ENCODE data around the gene ACY1.

The ACY1 gene

GRCh38 chr3:51950899-51951298 lies 32.4 kb upstream of the ACY1 start:
- Histone ChIP-seq H3K4me3 (no peak overlapping the region), H3K27ac (no peak overlapping the region), H3K36me3 (ENCODE audit: insufficient read depth, low read length) (no peaks in the 10 kb centered on the region)

GRCh38 chr3:51953445-51953844 lies 29.9 kb upstream of the ACY1 start:
- Histone ChIP-seq H3K27ac (no peak overlapping the region), H3K9me3 (ENCODE audit: low read depth, low read length) (no peaks in the 10 kb centered on the region), H3K4me3 (no peak overlapping the region), H3K9ac (ENCODE audit: insufficient read length) (no peak overlapping the region), H3K36me3 (ENCODE audit: insufficient read depth, low read length) (no peaks in the 10 kb centered on the region)
- TF ChIP-seq EZH2 (IDR thresholded peaks at IDR 0.05): no peak
- TF ChIP-seq POLR2AphosphoS5 (IDR thresholded peaks at IDR 0.05; ENCODE audit: borderline replicate concordance, low read depth, low read length): no peak
- no peak for TF ChIP-seq FOXP2 (optimal IDR thresholded peaks at IDR 0.05; ENCODE audit: control extremely low read depth, extremely low read length, insufficient read depth)
- DNase-seq (ENCODE audit: low read depth, low spot score): no peak

More at GRCh38 chr3:51950899-51951298, 32.4 kb upstream of the ACY1 start:
- DNase-seq (ENCODE audit: low read depth, low spot score): no peak
- Histone ChIP-seq H3K9me3 (ENCODE audit: low read depth, low read length) (no peaks in the 10 kb centered on the region), H3K9ac (ENCODE audit: insufficient read length) (no peak overlapping the region)
- TF ChIP-seq EZH2 (IDR thresholded peaks at IDR 0.05) (no peak), POLR2AphosphoS5 (IDR thresholded peaks at IDR 0.05; ENCODE audit: borderline replicate concordance, low read depth, low read length) (no peak), FOXP2 (optimal IDR thresholded peaks at IDR 0.05; ENCODE audit: control extremely low read depth, extremely low read length, insufficient read depth) (no peak)

- Histone ChIP-seq H3K36me3 (ENCODE audit: insufficient read depth, low read length) (no peaks in the 10 kb centered on the region), H3K9me3 (ENCODE audit: low read depth, low read length) (no peaks in the 10 kb centered on the region), H3K9ac (ENCODE audit: insufficient read length) (no peak overlapping the region), H3K4me3 (no peak overlapping the region), H3K27ac (no peak overlapping the region)
- no peak for DNase-seq (ENCODE audit: low read depth, low spot score)
- TF ChIP-seq EZH2 (IDR thresholded peaks at IDR 0.05) (no peak), POLR2AphosphoS5 (IDR thresholded peaks at IDR 0.05; ENCODE audit: borderline replicate concordance, low read depth, low read length) (no peak), FOXP2 (optimal IDR thresholded peaks at IDR 0.05; ENCODE audit: control extremely low read depth, extremely low read length, insufficient read depth) (no peak)
Measured at GRCh38 chr3:51954105-51954504, 29.2 kb upstream of the ACY1 start.

- Histone ChIP-seq H3K9me3 (ENCODE audit: low read depth, low read length) (no peaks in the 10 kb centered on the region), H3K27ac (no peak overlapping the region), H3K36me3 (ENCODE audit: insufficient read depth, low read length) (no peaks in the 10 kb centered on the region), H3K4me3 (no peak overlapping the region), H3K9ac (ENCODE audit: insufficient read length) (no peak overlapping the region)
- TF ChIP-seq POLR2AphosphoS5 (IDR thresholded peaks at IDR 0.05; ENCODE audit: borderline replicate concordance, low read depth, low read length): no peak
- TF ChIP-seq FOXP2 (optimal IDR thresholded peaks at IDR 0.05; ENCODE audit: control extremely low read depth, extremely low read length, insufficient read depth): no peak
- no peak for TF ChIP-seq EZH2 (IDR thresholded peaks at IDR 0.05)
- no peak for DNase-seq (ENCODE audit: low read depth, low spot score)
Measured at GRCh38 chr3:51954713-51955112, 28.6 kb upstream of the ACY1 start.

GRCh38 chr3:51955175-51955892 lies 28.0 kb upstream of the ACY1 start, which contains the start of gene GPR62:
Gene GPR62, plus strand, starts transcription at chr3:51955381. Its CDS starts 272 bp downstream, at chr3:51955653.
- no peak within 1 kb of the TSS for H3K9ac ChIP-seq (ENCODE audit: insufficient read length)
- no peaks in the 10 kb centered on the region for H3K9me3 ChIP-seq (ENCODE audit: low read depth, low read length)
- no peak within 1 kb of the TSS for H3K4me3 ChIP-seq
- no peak for DNase-seq (ENCODE audit: low read depth, low spot score)
- no peaks in the 10 kb centered on the region for H3K36me3 ChIP-seq (ENCODE audit: insufficient read depth, low read length)
- H3K27ac ChIP-seq: no peak within 1 kb of the TSS
- TF ChIP-seq EZH2 (IDR thresholded peaks at IDR 0.05): no peak
- no peak for TF ChIP-seq POLR2AphosphoS5 (IDR thresholded peaks at IDR 0.05; ENCODE audit: borderline replicate concordance, low read depth, low read length)
- no peak for TF ChIP-seq FOXP2 (optimal IDR thresholded peaks at IDR 0.05; ENCODE audit: control extremely low read depth, extremely low read length, insufficient read depth)

- TF ChIP-seq FOXP2 (optimal IDR thresholded peaks at IDR 0.05; ENCODE audit: control extremely low read depth, extremely low read length, insufficient read depth) (no peak), EZH2 (IDR thresholded peaks at IDR 0.05) (no peak), POLR2AphosphoS5 (IDR thresholded peaks at IDR 0.05; ENCODE audit: borderline replicate concordance, low read depth, low read length) (no peak)
- Histone ChIP-seq H3K4me3 (no peak overlapping the region), H3K27ac (no peak overlapping the region), H3K9ac (ENCODE audit: insufficient read length) (no peak overlapping the region), H3K36me3 (ENCODE audit: insufficient read depth, low read length) (no peaks in the 10 kb centered on the region), H3K9me3 (ENCODE audit: low read depth, low read length) (no peaks in the 10 kb centered on the region)
- no peak for DNase-seq (ENCODE audit: low read depth, low spot score)
Measured at GRCh38 chr3:51955893-51956770, 27.2 kb upstream of the ACY1 start.

GRCh38 chr3:51957520-51958205 lies 25.7 kb upstream of the ACY1 start:
- no peak for DNase-seq (ENCODE audit: low read depth, low spot score)
- TF ChIP-seq FOXP2 (optimal IDR thresholded peaks at IDR 0.05; ENCODE audit: control extremely low read depth, extremely low read length, insufficient read depth) (no peak), POLR2AphosphoS5 (IDR thresholded peaks at IDR 0.05; ENCODE audit: borderline replicate concordance, low read depth, low read length) (no peak), EZH2 (IDR thresholded peaks at IDR 0.05) (no peak)
- no peaks in the 10 kb centered on the region for H3K9me3 ChIP-seq (ENCODE audit: low read depth, low read length)
- H3K27ac ChIP-seq: no peak overlapping the region
- H3K9ac ChIP-seq (ENCODE audit: insufficient read length): no peak overlapping the region
- no peaks in the 10 kb centered on the region for H3K36me3 ChIP-seq (ENCODE audit: insufficient read depth, low read length)
- H3K4me3 ChIP-seq: no peak overlapping the region

Measured in SK-N-MC (cell line).